ENCODE data around the gene GPD1L.

Gene GPD1L

DNA sequence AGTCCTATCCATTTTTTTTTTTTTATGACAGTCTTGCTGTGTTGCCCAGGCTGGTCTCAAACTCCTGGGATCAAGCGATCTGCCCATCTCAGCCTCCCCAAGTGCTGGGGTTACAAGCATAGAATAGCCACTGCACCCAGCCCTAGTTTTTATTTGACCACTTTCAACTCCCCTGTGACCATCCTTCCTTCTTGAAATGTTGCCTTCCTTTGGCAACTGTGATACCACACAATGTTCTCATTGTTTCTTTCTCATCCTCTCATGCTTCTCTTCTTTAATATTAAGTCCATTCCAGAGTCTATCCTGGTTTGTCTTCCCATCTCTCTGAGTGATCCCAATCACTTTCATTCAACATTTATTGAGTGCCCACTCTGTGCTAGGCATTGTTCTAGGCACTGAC lies 7.9 kb upstream of the GPD1L start:
- no peak for TF ChIP-seq ZNF121 (tag by site-specific recombination; IDR thresholded peaks at IDR 0.05)
- no peak for TF ChIP-seq PATZ1 (tag by site-specific recombination; IDR thresholded peaks at IDR 0.05)
- TF ChIP-seq ZNF530 (tag by site-specific recombination; IDR thresholded peaks at IDR 0.05; ENCODE audit: low read depth) = no peak
- H3K36me3 ChIP-seq (ENCODE audit: control insufficient read depth in 2 of 2, insufficient read depth in 1 of 2, low read length in 2 of 2) = no peaks in the 10 kb centered on the region
- POLR2A ChIA-PET = no interaction called here

DNA sequence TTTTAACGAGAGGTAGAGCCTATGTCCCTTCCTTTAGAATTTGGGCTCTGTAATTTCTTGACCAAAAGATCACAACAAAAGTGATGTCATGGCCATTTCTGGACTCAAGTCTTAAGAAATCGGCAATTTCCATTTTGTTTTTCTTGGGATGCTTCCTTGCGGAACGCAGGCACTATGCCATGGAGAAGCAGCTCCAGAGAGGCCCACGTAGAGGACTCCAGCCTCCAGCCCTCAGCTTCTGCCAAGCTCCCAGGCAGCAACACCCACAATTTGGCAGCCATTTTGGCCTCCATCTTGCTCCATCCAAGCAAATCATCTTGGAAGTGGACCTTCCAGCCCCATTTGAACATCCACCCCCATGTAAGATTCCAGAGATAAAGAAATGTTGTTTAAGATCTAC lies 6.0 kb upstream of the GPD1L start:
- ChIA-PET CTCF (no interaction called here), POLR2A (no interaction called here)
- Histone ChIP-seq H3K4me1 (ENCODE audit: control insufficient read depth, insufficient read depth, low read length) (no peaks in the 10 kb centered on the region), H3K36me3 (ENCODE audit: control insufficient read depth in 2 of 2, insufficient read depth in 1 of 2, low read length in 2 of 2) (no peaks in the 10 kb centered on the region), H3K27ac (ENCODE audit: extremely low read depth, low read depth, low read length) (no peak overlapping the region), H3K9me3 (ENCODE audit: control insufficient read depth, insufficient read depth, low read depth, low read length) (no peaks in the 10 kb centered on the region), H3K4me3 (ENCODE audit: low read depth, low read length) (no peak overlapping the region)
- TF ChIP-seq ZNF423 (tag by site-specific recombination; IDR thresholded peaks at IDR 0.05) (no peak), PRDM1 (tag by site-specific recombination; IDR thresholded peaks at IDR 0.05) (no peak), ZNF148 (tag by site-specific recombination; IDR thresholded peaks at IDR 0.05; ENCODE audit: borderline replicate concordance) (no peak)

More for the DNA sequence above, 7.9 kb upstream of the GPD1L start:
- Histone ChIP-seq H3K4me3 (ENCODE audit: low read depth, low read length) (no peak overlapping the region), H3K9me3 (ENCODE audit: control insufficient read depth, insufficient read depth, low read depth, low read length) (no peaks in the 10 kb centered on the region), H3K27ac (ENCODE audit: extremely low read depth, low read depth, low read length) (no peak overlapping the region), H3K4me1 (ENCODE audit: control insufficient read depth, insufficient read depth, low read length) (no peaks in the 10 kb centered on the region)
- CTCF ChIA-PET = no interaction called here

DNA sequence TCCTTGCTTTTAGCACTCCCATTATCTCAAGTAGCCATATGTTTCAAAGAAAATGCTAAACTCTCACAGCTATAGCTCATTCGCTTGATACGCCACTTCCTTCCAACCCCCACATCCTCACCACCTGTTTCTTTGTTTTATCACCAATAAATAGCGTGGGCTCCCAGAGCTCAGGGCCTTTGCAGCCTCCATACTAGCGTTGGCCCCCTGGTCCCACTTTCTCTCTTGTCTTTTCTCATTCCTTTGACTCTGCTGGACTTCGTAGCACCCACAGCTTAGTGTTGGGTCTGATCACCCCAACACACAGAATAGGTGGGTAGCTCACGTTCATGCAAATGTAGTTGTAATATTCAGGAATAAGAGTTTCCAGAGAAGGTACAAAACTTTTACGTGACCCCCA lies 4.1 kb upstream of the GPD1L start:
- no peak overlapping the region for H3K27ac ChIP-seq (ENCODE audit: extremely low read depth, low read depth, low read length)
- H3K4me3 ChIP-seq (ENCODE audit: low read depth, low read length) = no peak overlapping the region
- H3K36me3 ChIP-seq (ENCODE audit: control insufficient read depth in 2 of 2, insufficient read depth in 1 of 2, low read length in 2 of 2) = no peaks in the 10 kb centered on the region
- ChIA-PET POLR2A (no interaction called here), CTCF (interaction anchor here (1.2 kb wide), 1 partner anchor 75 kb away, joined by 4 read pairs; no protein-coding TSS in a partner anchor)
- TF ChIP-seq HIC1 (tag by site-specific recombination; IDR thresholded peaks at IDR 0.05) = no peak
- TF ChIP-seq ZNF354C (tag by site-specific recombination; IDR thresholded peaks at IDR 0.05; ENCODE audit: borderline replicate concordance, low read depth) = no peak
- no peak for TF ChIP-seq ZNF239 (tag by site-specific recombination; IDR thresholded peaks at IDR 0.05)
- TF ChIP-seq ZNF585B (tag by site-specific recombination; IDR thresholded peaks at IDR 0.05) = no peak
- TF ChIP-seq ZNF391 (tag by site-specific recombination; IDR thresholded peaks at IDR 0.05; ENCODE audit: borderline replicate concordance, low read depth) = no peak
- no peak for TF ChIP-seq ZNF335 (tag by site-specific recombination; conservative IDR thresholded peaks at IDR 0.05)
- TF ChIP-seq, protein P1, sequence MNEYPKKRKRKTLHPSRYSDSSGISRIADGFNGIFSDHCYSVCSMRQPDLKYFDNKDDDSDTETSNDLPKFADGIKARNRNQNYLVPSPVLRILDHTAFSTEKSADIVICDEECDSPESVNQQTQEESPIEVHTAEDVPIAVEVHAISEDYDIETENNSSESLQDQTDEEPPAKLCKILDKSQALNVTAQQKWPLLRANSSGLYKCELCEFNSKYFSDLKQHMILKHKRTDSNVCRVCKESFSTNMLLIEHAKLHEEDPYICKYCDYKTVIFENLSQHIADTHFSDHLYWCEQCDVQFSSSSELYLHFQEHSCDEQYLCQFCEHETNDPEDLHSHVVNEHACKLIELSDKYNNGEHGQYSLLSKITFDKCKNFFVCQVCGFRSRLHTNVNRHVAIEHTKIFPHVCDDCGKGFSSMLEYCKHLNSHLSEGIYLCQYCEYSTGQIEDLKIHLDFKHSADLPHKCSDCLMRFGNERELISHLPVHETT (tag by site-specific recombination; IDR thresholded peaks at IDR 0.05) = no peak
- TF ChIP-seq ZNF350 (tag by site-specific recombination; IDR thresholded peaks at IDR 0.05) = no peak
- TF ChIP-seq, protein P2, sequence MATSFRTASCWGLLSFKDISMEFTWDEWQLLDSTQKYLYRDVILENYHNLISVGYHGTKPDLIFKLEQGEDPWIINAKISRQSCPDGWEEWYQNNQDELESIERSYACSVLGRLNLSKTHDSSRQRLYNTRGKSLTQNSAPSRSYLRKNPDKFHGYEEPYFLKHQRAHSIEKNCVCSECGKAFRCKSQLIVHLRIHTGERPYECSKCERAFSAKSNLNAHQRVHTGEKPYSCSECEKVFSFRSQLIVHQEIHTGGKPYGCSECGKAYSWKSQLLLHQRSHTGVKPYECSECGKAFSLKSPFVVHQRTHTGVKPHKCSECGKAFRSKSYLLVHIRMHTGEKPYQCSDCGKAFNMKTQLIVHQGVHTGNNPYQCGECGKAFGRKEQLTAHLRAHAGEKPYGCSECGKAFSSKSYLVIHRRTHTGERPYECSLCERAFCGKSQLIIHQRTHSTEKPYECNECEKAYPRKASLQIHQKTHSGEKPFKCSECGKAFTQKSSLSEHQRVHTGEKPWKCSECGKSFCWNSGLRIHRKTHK (tag by site-specific recombination; IDR thresholded peaks at IDR 0.05) = no peak
- no peak for TF ChIP-seq ZNF138 (tag by site-specific recombination; IDR thresholded peaks at IDR 0.05; ENCODE audit: borderline replicate concordance)
- no peak for TF ChIP-seq ZNF48 (tag by site-specific recombination; IDR thresholded peaks at IDR 0.05)
- no peak for TF ChIP-seq TCF7L2 (IDR thresholded peaks at IDR 0.05; ENCODE audit: borderline replicate concordance, low read depth, low read length)
- no peak for TF ChIP-seq SP7 (tag by site-specific recombination; IDR thresholded peaks at IDR 0.05)
- no peak for TF ChIP-seq ZNF157 (tag by site-specific recombination; IDR thresholded peaks at IDR 0.05)
- no peak for TF ChIP-seq SP3 (tag by site-specific recombination; IDR thresholded peaks at IDR 0.05)
- TF ChIP-seq ZNF112 (tag by site-specific recombination; IDR thresholded peaks at IDR 0.05) = no peak
- no peak for TF ChIP-seq ZXDB (tag by site-specific recombination; IDR thresholded peaks at IDR 0.05)
- no peak for TF ChIP-seq ZSCAN16 (tag by site-specific recombination; IDR thresholded peaks at IDR 0.05)
- H3K4me1 ChIP-seq (ENCODE audit: control insufficient read depth, insufficient read depth, low read length) = no peaks in the 10 kb centered on the region
- no peaks in the 10 kb centered on the region for H3K9me3 ChIP-seq (ENCODE audit: control insufficient read depth, insufficient read depth, low read depth, low read length)
